GM21786 (cell line): ENCODE measurements around the gene TBCA.
"Not testable (repeated sequence)": the region's sequence is repeated elsewhere in the genome, so short reads cannot be mapped to it uniquely, and the experiment has no call there.

Experiments
- ATAC-seq: cut with Tn5 transposase; IDR thresholded peaks from one replicate; pipeline ENCODE4 v1.9.1; 2021; ENCODE audit not compliant: unreplicated experiment

TBCA gene

DNA sequence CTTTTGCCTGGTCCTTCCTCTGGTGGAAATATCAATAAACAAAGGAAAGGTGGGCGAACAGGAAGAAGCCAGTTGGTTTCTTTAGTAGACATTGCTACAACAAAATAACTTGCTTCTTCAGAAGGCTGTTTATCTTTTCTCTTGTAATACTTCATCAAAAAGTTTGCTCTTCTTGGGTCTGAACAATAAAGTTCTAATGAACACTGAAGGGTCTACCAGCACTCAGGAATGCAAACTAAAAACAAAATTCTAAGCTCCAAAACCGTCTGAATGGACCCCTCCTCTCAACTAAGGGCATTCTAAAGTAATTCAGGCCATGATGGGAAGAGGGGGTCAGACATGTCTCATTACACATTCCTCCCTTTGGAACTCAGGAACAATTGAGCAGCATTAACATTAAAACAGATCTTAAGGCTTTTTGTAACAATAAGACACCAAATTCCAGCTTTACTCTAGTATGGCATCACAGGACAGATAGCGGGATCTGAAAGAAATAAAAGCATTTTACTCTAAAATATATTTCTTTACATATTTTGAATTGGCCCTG lies 2.3 kb downstream of the TBCA start:
- ATAC-seq: no peak

DNA sequence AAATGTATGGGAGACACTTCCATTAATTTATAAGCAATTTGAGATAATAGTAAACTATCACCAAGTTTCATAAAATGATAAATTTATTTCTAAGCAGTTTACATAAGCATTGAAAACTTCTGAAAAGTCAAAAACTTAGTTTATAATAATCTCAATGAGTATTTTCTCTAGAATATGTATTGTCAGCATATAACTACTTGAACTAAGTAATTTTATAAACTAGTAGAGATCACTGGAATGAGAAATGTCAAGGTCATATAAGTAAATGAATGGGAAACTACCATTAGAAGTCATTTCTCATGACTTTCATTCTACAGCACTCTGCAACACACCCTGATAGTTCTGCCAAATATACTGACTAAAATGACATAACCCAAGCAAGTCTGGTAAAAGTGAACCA lies 3.4 kb downstream of the TBCA start:
- ATAC-seq: no peak

DNA sequence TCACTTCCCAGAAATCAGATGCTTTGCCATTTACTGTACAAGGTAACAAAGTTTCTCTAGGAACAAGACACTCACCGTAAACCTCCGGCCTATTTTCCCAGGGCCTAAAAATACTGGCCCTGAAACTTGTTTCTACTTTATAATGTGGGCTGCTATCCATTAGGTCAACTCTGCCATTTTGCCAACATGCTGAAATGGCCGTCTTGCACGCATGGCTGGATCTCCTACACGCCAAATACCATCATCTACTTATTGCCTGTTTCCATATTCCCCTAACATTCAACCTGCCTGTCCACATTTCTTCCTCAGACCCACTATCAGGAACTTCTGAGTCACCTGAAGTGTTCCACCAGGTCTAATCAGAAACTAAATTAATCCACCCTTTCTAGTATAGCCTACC lies 4.7 kb downstream of the TBCA start:
- ATAC-seq: no peak

- ATAC-seq: no peak
Observed at GRCh38 chr5:77770293-77771005, 5.7 kb downstream of the TBCA start.

DNA sequence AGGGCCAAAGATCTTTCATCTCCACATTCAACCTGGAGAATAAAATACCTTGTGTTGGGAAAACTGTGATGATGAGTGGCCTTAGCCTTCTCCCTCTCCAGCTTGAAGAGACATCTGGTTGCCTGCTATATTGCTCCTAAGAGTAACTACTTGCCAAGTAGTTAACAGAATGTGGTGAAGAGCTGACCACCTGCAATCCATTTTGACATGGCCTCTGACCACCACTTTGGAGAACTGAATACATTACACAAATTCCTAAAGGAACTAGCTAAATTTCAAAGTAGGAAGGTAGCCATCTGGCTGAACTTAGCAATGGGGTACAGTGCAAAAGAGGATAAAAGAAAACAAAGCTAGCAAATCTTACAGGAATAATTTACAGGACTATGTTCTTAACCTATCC lies 7.2 kb downstream of the TBCA start:
- no peak for ATAC-seq

GRCh38 chr5:77767301-77767700 lies 8.8 kb downstream of the TBCA start:
- ATAC-seq: no peak

DNA sequence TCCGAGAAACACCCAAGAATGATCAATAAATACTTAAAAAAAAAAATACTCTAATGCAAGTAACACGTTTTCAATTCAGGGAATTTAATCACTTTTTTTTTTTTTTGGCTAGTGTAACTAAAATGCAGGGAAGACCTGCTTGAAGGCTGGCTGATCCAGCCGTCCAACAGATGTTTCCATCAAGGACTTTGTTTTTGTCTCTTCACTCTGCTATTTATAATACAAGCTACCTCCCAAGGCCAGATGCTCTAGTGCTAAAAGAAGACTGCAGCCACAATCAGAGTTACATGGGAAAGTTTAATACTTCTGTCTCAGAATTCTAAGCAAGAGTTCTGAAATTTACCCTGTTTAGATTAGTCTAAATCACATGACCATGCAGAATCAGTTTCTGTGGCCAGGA lies 14.5 kb downstream of the TBCA start:
- no peak for ATAC-seq

GRCh38 chr5:77758141-77758938 lies 17.8 kb downstream of the TBCA start:
- ATAC-seq: no peak

GRCh38 chr5:77751328-77752023 lies 24.7 kb downstream of the TBCA start:
- ATAC-seq: no peak

DNA sequence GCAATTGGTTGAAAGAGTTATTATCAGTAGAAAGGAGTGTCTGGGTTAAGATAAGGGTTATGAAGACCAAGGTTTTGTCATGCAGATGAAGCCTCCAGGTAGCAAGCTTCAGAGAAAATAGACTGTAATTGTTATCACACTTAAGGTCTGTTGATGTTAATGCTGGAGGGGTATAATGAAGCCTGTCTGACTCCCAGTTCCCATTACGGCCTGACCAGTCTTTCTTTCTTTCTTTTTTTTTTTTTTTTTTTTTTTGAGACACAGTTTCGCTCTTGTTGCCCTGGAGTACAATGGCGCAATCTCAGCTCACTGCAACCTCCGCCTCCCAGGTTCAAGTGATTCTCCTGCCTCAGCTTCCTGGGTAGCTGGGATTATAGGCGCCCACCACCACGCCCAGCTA lies 25.2 kb downstream of the TBCA start:
- ATAC-seq: not testable (repeated sequence)

DNA sequence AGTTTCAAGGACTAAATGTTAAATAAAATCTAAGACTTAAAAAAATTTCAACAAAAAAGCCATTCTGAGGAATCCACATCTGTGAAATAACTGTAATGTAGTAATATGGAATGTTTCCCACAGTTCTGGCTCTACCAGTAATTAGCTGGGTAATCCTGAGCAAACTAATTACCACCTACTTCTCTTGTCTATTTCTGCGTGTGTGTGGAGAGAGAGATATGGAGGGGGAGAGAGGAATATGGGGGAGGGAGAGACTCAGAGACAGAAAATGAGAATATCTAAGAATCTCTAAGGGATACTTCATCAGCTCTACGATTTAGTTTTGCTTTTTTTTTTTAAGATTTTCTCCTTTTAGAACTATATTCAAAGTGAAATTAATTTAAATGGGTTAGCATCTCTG lies 28.0 kb downstream of the TBCA start:
- ATAC-seq: no peak

GRCh38 chr5:77744116-77744515 lies 32.0 kb downstream of the TBCA start:
- ATAC-seq: no peak

- ATAC-seq: no peak
Observed at GRCh38 chr5:77743181-77743580, 33.0 kb downstream of the TBCA start.

GRCh38 chr5:77741608-77742007 lies 34.5 kb downstream of the TBCA start:
- no peak for ATAC-seq

GRCh38 chr5:77734885-77735284 lies 41.3 kb downstream of the TBCA start:
- ATAC-seq: no peak

- ATAC-seq: no peak
Observed at GRCh38 chr5:77733130-77733529, 43.0 kb downstream of the TBCA start.

- no peak for ATAC-seq
Observed at GRCh38 chr5:77727190-77727589, 48.9 kb downstream of the TBCA start.

DNA sequence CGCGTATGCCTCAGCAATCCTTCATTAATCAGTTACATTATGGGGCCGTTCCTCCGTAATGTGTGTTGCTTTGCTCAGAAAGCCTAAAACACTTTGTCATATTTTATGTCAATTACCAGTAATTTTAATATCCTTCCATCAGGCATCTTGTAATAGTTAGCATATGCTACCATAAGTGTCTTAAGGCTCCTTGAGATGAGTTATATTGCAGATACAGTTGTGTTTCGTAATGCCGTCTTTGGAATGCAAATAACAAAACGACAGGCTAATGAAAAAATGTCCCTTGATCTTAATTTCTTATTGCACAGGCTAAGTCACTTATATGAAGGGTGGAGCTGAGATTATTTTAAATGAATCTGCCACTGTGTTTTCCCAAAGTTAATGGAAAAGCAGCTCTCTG lies 50.5 kb downstream of the TBCA start:
- no peak for ATAC-seq

GRCh38 chr5:77724934-77725333 lies 51.2 kb downstream of the TBCA start:
- no peak for ATAC-seq

GRCh38 chr5:77719666-77720363 lies 56.3 kb downstream of the TBCA start:
- no peak for ATAC-seq
